Measurements from ENCODE around the gene CIAO2B. TPM values are rescaled to one million over a fixed set of nuclear protein-coding genes. Genes with fewer than 3 reads are reported as not detected.
"Not testable (repeated sequence)": the region's sequence is repeated elsewhere in the genome, so short reads cannot be mapped to it uniquely, and the experiment has no call there.

CIAO2B gene
- polyA plus RNA-seq, 3 donors: 121 to 140 (median 132) TPM

- H2AFZ ChIP-seq (ENCODE audit: insufficient read depth, low read depth, low read length, poor library complexity, severe bottlenecking); H3K9ac ChIP-seq (ENCODE audit: insufficient read depth, low read length, poor library complexity, severe bottlenecking); DNase-seq; H3K4me3 ChIP-seq (replicated peaks in 1 of 3; ENCODE audit: low read depth in 2 of 3, low read length in 3 of 3); H3K36me3 Mint-ChIP-seq; H4K20me1 ChIP-seq (ENCODE audit: insufficient read depth, low read length); H3K27ac ChIP-seq (ENCODE audit: low read depth in 1 of 2, low read length in 2 of 2); H3K9me3 Mint-ChIP-seq; H3K4me3 Mint-ChIP-seq; H3K9me3 ChIP-seq (replicated peaks in 1 of 2; ENCODE audit: control insufficient read depth in 1 of 2, insufficient read depth in 1 of 2, low read length in 2 of 2); H3K36me3 ChIP-seq (replicated peaks in 1 of 2; ENCODE audit: control insufficient read depth in 1 of 2, insufficient read depth in 2 of 2, low read length in 2 of 2); intact Hi-C loops (cut with micrococcal nuclease); H3K27ac Mint-ChIP-seq; H3K4me2 ChIP-seq (replicated peaks; ENCODE audit: extremely low read depth, low read length, poor library complexity, severe bottlenecking); H3K4me1 Mint-ChIP-seq; H3K4me1 ChIP-seq (ENCODE audit: control insufficient read depth in 1 of 2, insufficient read depth in 2 of 2, low read length in 2 of 2); H3K79me2 ChIP-seq (ENCODE audit: insufficient read depth, low read length); H3K27me3 ChIP-seq (ENCODE audit: control insufficient read depth in 2 of 2, insufficient read depth in 2 of 2, low read length in 2 of 2): not testable (repeated sequence)
- peaks cover 15 to 29% (median 16%) of the 10 kb centered on the region in 3 donors for H3K27me3 Mint-ChIP-seq (ENCODE audit: low read depth in 3 of 3)
- WGBS (ENCODE audit: insufficient coverage): 92% methylated on average over 18 of the region's 32 CpGs
Observed at GRCh38 chr16:66974156-66974931, 40.1 kb upstream of the CIAO2B start.

DNA sequence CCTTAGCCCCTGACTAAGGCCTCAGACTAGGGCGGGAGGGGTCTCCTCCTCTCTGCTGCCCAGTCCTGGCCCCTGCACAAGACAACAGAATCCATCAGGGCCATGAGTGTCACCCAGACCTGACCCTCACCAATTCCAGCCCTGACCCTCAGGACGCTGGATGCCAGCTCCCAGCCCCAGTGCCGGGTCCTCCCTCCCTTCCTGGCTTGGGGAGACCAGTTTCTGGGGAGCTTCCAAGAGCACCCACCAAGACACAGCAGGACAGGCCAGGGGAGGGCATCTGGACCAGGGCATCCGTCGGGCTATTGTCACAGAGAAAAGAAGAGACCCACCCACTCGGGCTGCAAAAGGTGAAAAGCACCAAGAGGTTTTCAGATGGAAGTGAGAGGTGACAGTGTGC is 39.5 kb upstream of the CIAO2B start:
- Histone ChIP-seq H3K4me1 (ENCODE audit: control insufficient read depth in 1 of 2, insufficient read depth in 2 of 2, low read length in 2 of 2) (no peaks in the 10 kb centered on the region), H3K4me2 (replicated peaks; ENCODE audit: extremely low read depth, low read length, poor library complexity, severe bottlenecking) (no peak overlapping the region), H3K27me3 (ENCODE audit: control insufficient read depth in 2 of 2, insufficient read depth in 2 of 2, low read length in 2 of 2) (peaks cover 0 to 6% of the 10 kb centered on the region in 2 donors), H3K9me3 (replicated peaks in 1 of 2; ENCODE audit: control insufficient read depth in 1 of 2, insufficient read depth in 1 of 2, low read length in 2 of 2) (no peaks in the 10 kb centered on the region), H3K27ac (ENCODE audit: low read depth in 1 of 2, low read length in 2 of 2) (no peak overlapping the region), H4K20me1 (ENCODE audit: insufficient read depth, low read length) (no peaks in the 10 kb centered on the region), H3K9ac (ENCODE audit: insufficient read depth, low read length, poor library complexity, severe bottlenecking) (no peak overlapping the region), H2AFZ (ENCODE audit: insufficient read depth, low read depth, low read length, poor library complexity, severe bottlenecking) (no peak overlapping the region), H3K36me3 (replicated peaks in 1 of 2; ENCODE audit: control insufficient read depth in 1 of 2, insufficient read depth in 2 of 2, low read length in 2 of 2) (no peaks in the 10 kb centered on the region), H3K4me3 (replicated peaks in 1 of 3; ENCODE audit: low read depth in 2 of 3, low read length in 3 of 3) (no peak overlapping the region), H3K79me2 (ENCODE audit: insufficient read depth, low read length) (no peaks in the 10 kb centered on the region)
- no peak for DNase-seq
- peaks cover 15 to 25% (median 16%) of the 10 kb centered on the region in 3 donors for H3K27me3 Mint-ChIP-seq (ENCODE audit: low read depth in 3 of 3)
- TF ChIP-seq, protein P1, sequence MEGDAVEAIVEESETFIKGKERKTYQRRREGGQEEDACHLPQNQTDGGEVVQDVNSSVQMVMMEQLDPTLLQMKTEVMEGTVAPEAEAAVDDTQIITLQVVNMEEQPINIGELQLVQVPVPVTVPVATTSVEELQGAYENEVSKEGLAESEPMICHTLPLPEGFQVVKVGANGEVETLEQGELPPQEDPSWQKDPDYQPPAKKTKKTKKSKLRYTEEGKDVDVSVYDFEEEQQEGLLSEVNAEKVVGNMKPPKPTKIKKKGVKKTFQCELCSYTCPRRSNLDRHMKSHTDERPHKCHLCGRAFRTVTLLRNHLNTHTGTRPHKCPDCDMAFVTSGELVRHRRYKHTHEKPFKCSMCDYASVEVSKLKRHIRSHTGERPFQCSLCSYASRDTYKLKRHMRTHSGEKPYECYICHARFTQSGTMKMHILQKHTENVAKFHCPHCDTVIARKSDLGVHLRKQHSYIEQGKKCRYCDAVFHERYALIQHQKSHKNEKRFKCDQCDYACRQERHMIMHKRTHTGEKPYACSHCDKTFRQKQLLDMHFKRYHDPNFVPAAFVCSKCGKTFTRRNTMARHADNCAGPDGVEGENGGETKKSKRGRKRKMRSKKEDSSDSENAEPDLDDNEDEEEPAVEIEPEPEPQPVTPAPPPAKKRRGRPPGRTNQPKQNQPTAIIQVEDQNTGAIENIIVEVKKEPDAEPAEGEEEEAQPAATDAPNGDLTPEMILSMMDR (IDR thresholded peaks at IDR 0.05): no peak
- H3K4me1 Mint-ChIP-seq: peaks cover 7% of the 10 kb centered on the region
- intact Hi-C loops (cut with micrococcal nuclease): no loop called here
- no peaks in the 10 kb centered on the region for H3K36me3 Mint-ChIP-seq
- 88% methylated on average over 4 of the region's 6 CpGs for WGBS (ENCODE audit: insufficient coverage)
- no peak overlapping the region for H3K27ac Mint-ChIP-seq
- no peaks in the 10 kb centered on the region for H3K9me3 Mint-ChIP-seq
- no peak overlapping the region for H3K4me3 Mint-ChIP-seq
